RWPE1 (cell line): Measurements from ENCODE around the gene PDGFA.

Experiments
- CTCF ChIA-PET: fragments of 350-600 bp; sonication (Branson Sonifier 250); formaldehyde crosslinking; extraction: SDS; loops from one replicate; lab custom pipeline; 2021; lab: Yijun Ruan, JAX
- POLR2A ChIA-PET: fragments of 400-600 bp; formaldehyde crosslinking; extraction: SDS; loops from one replicate; lab custom pipeline; 2020; ENCODE audit warnings: antibody characterized with exemption; ENCODE audit not compliant: low non-redundant PET; lab: Yijun Ruan, JAX
- DNase-seq: peaks from one replicate; pipeline ENCODE4 v3.0.0; 2012; ENCODE audit warnings: low spot score
- H3K27ac ChIP-seq: fragments of 450-650 bp; 2 replicates; pipeline ENCODE4 v1.5.1; 2017
- CTCF ChIP-seq: fragments of 450-650 bp; conservative IDR thresholded peaks from 2 replicates; pipeline ENCODE4 v1.5.1; 2017; ENCODE audit warnings: low read depth, mild to moderate bottlenecking

Gene PDGFA

GRCh38 chr7:528451-528850, 8.8 kb upstream of the PDGFA start:
- POLR2A ChIA-PET, result no interaction called here
- no peak overlapping the region for H3K27ac ChIP-seq
- CTCF ChIA-PET, result no interaction called here
- no peak for TF ChIP-seq CTCF
- no peak for DNase-seq

GRCh38 chr7:527723-528122, 8.1 kb upstream of the PDGFA start:
- H3K27ac ChIP-seq, result no peak overlapping the region
- CTCF ChIA-PET, result interaction anchor here (1.0 kb wide), 1 partner anchor 11 kb away, joined by 3 read pairs; no protein-coding TSS in a partner anchor
- POLR2A ChIA-PET, result no interaction called here
- no peak for TF ChIP-seq CTCF
- DNase-seq, result no peak

- TF ChIP-seq CTCF, result no peak
- CTCF ChIA-PET, result interaction anchor here (0.8 to 1.1 kb wide), 3 partner anchors 13 to 195 kb away, joined by 4 to 5 read pairs (median 5); no protein-coding TSS in a partner anchor
- H3K27ac ChIP-seq, result peak overlapping the region; percentile 98
- POLR2A ChIA-PET, result interaction anchor here (0.5 to 1.1 kb wide), 3 partner anchors 93 to 242 kb away, joined by 3 read pairs; no protein-coding TSS in a partner anchor
- DNase-seq, result peak; percentile 75
These were observed 6.9 kb upstream of the PDGFA start for GRCh38 chr7:526460-527034.

DNA sequence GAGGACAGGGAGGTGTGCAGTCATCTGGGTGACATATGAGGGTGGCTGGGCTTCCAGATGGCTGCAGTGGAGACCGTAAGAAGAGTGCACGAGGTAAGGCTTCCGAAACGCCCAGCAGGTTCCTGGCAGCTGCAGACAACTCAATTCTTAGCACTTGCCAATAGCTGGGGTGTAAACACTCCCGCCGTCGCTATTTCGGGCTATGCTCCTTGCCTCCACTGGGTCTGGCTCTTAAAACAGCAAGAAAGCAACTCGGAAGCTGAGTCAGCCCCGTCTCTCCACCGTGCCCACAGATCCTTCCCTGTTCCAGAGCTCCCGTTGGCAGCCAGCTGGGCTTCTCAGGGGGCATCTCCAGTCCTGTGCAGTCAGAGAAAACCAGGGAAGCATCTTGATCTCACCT, 6.1 kb upstream of the PDGFA start:
- ChIA-PET POLR2A (interaction anchor here (0.5 to 1.1 kb wide), 3 partner anchors 94 to 242 kb away, joined by 3 read pairs; no protein-coding TSS in a partner anchor), CTCF (interaction anchor here (0.8 to 1.1 kb wide), 3 partner anchors 12 to 194 kb away, joined by 4 to 5 read pairs (median 5); no protein-coding TSS in a partner anchor)
- peak; percentile 66 for DNase-seq
- no peak for TF ChIP-seq CTCF
- peak overlapping the region; percentile 98 for H3K27ac ChIP-seq

DNA sequence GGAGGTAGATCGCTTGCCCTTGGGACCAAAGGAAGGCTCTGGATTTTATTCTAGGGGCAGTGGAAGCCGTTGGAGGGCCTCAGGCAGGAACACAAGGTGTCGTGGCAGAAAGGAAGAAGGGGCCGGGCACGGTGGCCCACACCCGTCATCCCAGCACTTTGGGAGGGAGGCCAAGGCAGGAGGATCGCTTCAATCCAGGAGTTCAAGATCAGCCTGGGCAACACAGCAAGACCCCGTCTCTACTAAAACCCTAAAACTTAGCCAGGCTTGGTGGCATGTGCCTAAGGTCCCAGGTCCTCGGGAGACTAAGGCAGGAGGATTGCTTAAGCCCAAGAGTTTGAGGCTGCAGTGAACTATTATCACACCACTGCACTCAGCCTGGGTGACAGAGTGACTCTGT, 5.2 kb upstream of the PDGFA start:
- POLR2A ChIA-PET, result no interaction called here
- CTCF ChIA-PET, result no interaction called here

More for the DNA sequence above, 5.2 kb upstream of the PDGFA start:
- TF ChIP-seq CTCF, result no peak
- no peak for DNase-seq
- H3K27ac ChIP-seq, result peak overlapping the region; percentile 98
